ENCODE data around the gene MVB12B.
"Not testable (repeated sequence)": the region's sequence is repeated elsewhere in the genome, so short reads cannot be mapped to it uniquely, and the experiment has no call there.

MVB12B gene

GRCh38 chr9:126536131-126536530 is 209.5 kb downstream of the MVB12B start:
- no peaks in the 10 kb centered on the region for H3K36me3 ChIP-seq (ENCODE audit: low read depth)
- ATAC-seq (ENCODE audit: low read depth): no peak
- no peaks in the 10 kb centered on the region for H3K27me3 ChIP-seq (ENCODE audit: insufficient read depth, poor library complexity, severe bottlenecking)
- no peak overlapping the region for H3K27ac ChIP-seq (ENCODE audit: poor library complexity, severe bottlenecking)
- H3K9me3 ChIP-seq (ENCODE audit: severe bottlenecking): no peaks in the 10 kb centered on the region
- DNase-seq (ENCODE audit: low spot score): no peak
- no peaks in the 10 kb centered on the region for H3K4me1 ChIP-seq (ENCODE audit: insufficient read depth, poor library complexity, severe bottlenecking)
- no peak for TF ChIP-seq CTCF (IDR thresholded peaks at IDR 0.05; ENCODE audit: poor library complexity, severe bottlenecking)
- H3K4me3 ChIP-seq (ENCODE audit: severe bottlenecking): no peak overlapping the region

- H3K27me3 ChIP-seq (ENCODE audit: insufficient read depth, poor library complexity, severe bottlenecking): no peaks in the 10 kb centered on the region
- H3K9me3 ChIP-seq (ENCODE audit: severe bottlenecking): no peaks in the 10 kb centered on the region
Observed at GRCh38 chr9:126536841-126537465, 210.3 kb downstream of the MVB12B start.

GRCh38 chr9:126538550-126538949 is 211.9 kb downstream of the MVB12B start:
- no peak overlapping the region for H3K4me3 ChIP-seq (ENCODE audit: severe bottlenecking)
- no peaks in the 10 kb centered on the region for H3K9me3 ChIP-seq (ENCODE audit: severe bottlenecking)
- no peaks in the 10 kb centered on the region for H3K27me3 ChIP-seq (ENCODE audit: insufficient read depth, poor library complexity, severe bottlenecking)
- H3K4me1 ChIP-seq (ENCODE audit: insufficient read depth, poor library complexity, severe bottlenecking): no peaks in the 10 kb centered on the region
- no peak overlapping the region for H3K27ac ChIP-seq (ENCODE audit: poor library complexity, severe bottlenecking)
- no peak for TF ChIP-seq CTCF (IDR thresholded peaks at IDR 0.05; ENCODE audit: poor library complexity, severe bottlenecking)
- ATAC-seq (ENCODE audit: low read depth) (no peak), DNase-seq (ENCODE audit: low spot score) (no peak)
- H3K36me3 ChIP-seq (ENCODE audit: low read depth): no peaks in the 10 kb centered on the region

More at GRCh38 chr9:126536841-126537465, 210.3 kb downstream of the MVB12B start:
- Histone ChIP-seq H3K27ac (ENCODE audit: poor library complexity, severe bottlenecking) (no peak overlapping the region), H3K4me3 (ENCODE audit: severe bottlenecking) (no peak overlapping the region), H3K36me3 (ENCODE audit: low read depth) (no peaks in the 10 kb centered on the region), H3K4me1 (ENCODE audit: insufficient read depth, poor library complexity, severe bottlenecking) (no peaks in the 10 kb centered on the region)
- DNase-seq (ENCODE audit: low spot score): no peak
- no peak for TF ChIP-seq CTCF (IDR thresholded peaks at IDR 0.05; ENCODE audit: poor library complexity, severe bottlenecking)
- ATAC-seq (ENCODE audit: low read depth): no peak

GRCh38 chr9:126540398-126540797 is 213.8 kb downstream of the MVB12B start:
- DNase-seq (ENCODE audit: low spot score); H3K36me3 ChIP-seq (ENCODE audit: low read depth); H3K4me1 ChIP-seq (ENCODE audit: insufficient read depth, poor library complexity, severe bottlenecking): not testable (repeated sequence)

GRCh38 chr9:126543490-126543889 is 216.9 kb downstream of the MVB12B start:
- no peaks in the 10 kb centered on the region for H3K9me3 ChIP-seq (ENCODE audit: severe bottlenecking)
- no peak overlapping the region for H3K4me3 ChIP-seq (ENCODE audit: severe bottlenecking)
- no peaks in the 10 kb centered on the region for H3K4me1 ChIP-seq (ENCODE audit: insufficient read depth, poor library complexity, severe bottlenecking)
- H3K27me3 ChIP-seq (ENCODE audit: insufficient read depth, poor library complexity, severe bottlenecking): no peaks in the 10 kb centered on the region
- no peak for TF ChIP-seq CTCF (IDR thresholded peaks at IDR 0.05; ENCODE audit: poor library complexity, severe bottlenecking)
- no peak for ATAC-seq (ENCODE audit: low read depth)
- no peak for DNase-seq (ENCODE audit: low spot score)
- H3K27ac ChIP-seq (ENCODE audit: poor library complexity, severe bottlenecking): no peak overlapping the region
- no peaks in the 10 kb centered on the region for H3K36me3 ChIP-seq (ENCODE audit: low read depth)

More at GRCh38 chr9:126540398-126540797, 213.8 kb downstream of the MVB12B start:
- not testable (repeated sequence) for H3K9me3 ChIP-seq (ENCODE audit: severe bottlenecking); H3K4me3 ChIP-seq (ENCODE audit: severe bottlenecking); ATAC-seq (ENCODE audit: low read depth); H3K27me3 ChIP-seq (ENCODE audit: insufficient read depth, poor library complexity, severe bottlenecking); H3K27ac ChIP-seq (ENCODE audit: poor library complexity, severe bottlenecking)

Data from RWPE2 (cell line).